ENCODE measurements around the gene MARCHF10.
"Not testable (repeated sequence)": the region's sequence is repeated elsewhere in the genome, so short reads cannot be mapped to it uniquely, and the experiment has no call there.

The MARCHF10 gene

DNA sequence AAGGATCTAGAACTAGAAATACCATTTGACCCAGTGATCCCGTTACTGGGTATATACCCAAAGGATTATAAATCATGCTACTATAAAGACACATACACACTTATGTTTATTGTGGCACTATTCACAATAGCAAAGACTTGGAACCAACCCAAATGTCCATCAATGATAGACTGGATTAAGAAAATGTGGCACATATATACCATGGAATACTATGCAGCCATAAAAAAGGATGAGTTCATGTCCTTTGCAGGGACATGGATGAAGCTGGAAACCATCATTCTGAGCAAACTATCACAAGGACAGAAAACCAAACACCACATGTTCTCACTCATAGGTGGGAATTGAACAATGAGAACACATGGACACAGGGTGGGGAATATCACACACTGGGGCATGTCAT, 22.1 kb downstream of the MARCHF10 start:
- not testable (repeated sequence) for DNase-seq

DNA sequence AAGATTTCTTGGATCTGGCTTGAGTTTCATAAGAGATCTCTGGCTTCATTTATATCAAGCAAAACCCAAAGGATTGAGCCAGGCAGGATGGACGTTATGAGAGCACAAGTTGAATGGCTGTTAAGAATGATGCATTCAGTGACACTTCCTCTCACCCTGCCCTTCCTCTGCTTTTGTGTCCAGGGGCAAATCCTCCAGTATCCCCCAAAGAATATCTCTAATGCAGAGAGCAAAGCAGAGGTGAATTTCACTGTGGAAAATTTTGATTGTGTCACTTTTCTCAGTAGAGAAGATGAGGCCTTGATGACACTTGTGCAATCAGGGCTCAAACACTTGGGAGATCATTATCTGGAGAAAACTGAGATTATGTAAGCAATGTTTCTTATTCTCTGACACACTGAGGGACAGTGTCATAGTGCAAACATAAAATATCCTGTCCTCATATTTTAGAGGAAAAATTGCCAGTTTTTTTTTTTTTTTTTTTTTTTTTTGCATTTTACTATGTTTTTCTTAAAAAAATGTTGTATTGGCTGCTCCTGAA, 25.3 kb downstream of the MARCHF10 start:
- DNase-seq = no peak

DNA sequence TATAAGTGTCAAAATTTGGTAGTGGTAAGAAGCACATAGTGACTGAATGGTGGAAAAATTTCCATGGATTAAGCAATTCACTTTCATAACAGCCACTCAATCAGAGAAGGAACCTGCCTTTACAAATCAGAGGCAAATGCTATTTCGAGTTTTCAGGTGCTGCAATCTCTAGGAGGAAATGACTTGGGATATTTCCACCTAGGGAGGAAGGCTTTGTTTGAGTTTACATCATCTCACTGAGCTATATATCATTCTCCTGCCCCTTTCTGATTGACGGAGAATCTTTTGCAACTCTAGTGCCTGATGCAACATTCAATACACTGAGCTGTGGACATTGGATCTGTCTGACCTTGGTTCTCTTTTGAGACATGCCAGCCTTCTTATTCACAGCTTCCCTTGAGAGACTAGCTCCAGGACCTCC, 26.3 kb downstream of the MARCHF10 start:
- DNase-seq = no peak

DNA sequence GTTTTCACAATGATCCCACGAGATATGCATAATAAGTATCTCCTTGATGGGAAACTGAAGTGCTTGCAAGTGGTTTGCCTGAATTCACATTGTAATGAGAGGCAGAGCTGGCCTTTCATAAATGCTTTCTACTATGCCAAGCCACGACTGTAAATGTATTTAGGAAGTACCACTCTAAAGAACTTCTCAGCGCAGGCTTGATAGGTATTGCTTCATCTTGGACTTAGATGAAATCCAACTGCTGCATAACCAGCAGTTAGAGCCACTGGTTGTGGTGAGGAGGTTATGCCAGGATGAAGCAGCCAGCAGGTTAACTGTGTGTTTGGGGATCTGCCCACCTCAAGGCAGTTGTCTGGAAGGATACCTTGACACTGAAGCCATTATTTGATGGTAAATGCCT, 26.8 kb downstream of the MARCHF10 start:
- no peak for DNase-seq

DNA sequence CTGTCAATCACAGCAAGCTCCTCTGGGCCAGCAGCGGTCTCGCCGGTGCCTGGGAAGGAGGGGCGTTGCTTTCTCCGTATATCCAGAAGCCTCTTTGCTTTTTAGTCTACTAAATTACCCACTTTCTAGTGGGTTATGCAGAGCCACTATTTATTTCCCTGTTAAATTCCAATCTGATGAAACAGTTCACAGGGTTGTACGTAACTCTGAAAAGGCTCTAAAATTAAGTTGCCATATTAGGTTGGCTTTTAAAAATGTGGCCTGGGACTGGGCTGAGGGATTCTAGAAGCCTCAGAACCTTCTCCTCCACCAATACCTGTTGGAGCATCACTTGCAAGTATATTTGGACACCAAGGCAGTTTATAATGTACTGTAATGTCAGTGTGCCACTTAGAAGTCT, 27.2 kb downstream of the MARCHF10 start:
- no peak for DNase-seq

DNA sequence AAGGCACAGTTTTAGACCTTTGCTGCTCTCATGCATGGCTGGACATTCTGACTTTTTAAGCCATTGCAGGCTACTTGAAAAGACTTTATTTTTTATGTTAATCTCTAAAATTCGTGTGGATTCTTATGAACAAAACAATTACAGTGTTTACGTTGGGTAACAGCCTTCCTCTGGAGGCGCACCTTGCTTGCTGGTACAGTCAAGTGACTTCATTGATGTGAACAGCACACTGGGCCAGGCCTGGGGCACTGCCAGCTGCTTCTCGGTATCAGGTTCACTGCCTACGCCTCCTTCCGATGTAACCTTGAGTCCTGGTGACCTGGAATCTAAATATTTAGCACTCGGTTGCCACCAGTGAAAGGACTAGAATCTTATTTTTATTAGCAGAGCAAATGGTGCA, 27.8 kb downstream of the MARCHF10 start:
- DNase-seq = no peak

DNA sequence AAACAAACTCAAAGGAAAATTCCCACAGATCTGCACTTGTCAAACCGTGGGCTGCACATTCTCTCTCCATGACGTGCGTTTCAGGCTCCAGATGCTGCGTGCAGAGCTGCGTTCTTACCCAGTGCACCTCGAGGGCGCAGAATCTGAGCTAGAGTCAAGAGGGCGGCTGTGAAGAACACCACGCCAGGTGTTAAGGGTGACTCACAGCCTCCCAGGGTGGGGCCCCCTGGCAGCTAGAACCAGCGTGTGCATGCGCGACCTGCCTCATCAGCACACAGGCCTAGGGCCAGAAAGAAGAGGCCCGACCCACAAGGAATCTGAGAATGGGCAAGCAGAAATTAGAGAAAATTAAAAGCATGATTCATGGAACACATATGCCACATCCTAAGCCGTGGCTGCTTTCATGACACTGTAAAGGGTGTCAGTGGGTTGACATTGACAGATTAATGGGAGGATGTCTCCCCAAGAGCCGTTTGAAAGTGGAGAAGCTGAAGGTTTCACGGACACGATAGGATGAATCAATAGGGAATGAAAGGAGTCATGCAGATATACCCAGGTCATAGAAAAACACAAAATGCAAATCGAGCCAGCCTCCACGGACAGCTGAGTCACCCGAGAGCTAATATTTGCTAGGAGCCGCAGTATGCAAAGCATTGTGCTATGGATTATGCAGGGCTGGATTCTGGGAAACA, 29.0 kb downstream of the MARCHF10 start:
- no peak for DNase-seq

DNA sequence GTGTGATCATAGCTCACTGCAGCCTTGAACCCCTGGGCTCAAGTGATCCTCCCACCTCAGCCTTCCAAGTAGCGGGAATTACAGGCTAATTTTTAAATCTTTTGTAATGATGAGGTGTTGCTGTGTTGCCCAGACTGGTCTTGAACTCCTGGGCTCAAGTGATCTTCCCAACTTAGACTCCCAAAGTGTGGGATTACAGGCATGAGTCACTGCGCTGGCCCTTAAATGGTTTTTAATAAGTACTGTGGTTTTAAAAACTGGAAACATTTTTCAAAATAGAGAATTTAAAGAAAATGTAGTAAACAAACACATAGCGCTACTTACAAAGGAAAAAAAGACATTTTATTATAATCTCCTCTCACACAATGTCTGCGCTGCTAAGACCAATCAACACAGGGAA, 32.2 kb downstream of the MARCHF10 start:
- no peak for DNase-seq

DNA sequence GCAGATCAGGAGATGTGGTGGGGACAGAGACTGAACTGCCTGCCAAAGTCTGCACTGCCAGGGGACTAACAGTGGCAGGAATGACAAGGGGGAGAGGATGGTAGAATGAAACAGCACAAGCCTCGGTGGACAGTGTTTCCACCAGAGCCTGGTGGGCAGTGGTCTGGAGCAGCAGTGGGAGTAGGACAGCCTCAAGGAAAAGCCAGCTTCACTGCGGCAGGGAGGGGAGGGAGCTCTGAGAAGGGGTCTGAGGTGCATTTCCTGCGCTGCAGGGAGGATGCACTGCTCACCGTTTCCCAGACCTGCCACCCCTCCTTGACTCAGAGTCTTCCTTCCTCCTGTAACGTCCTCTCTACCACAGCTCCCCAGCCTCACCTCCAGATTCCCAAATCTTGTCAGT, 33.8 kb downstream of the MARCHF10 start:
- DNase-seq = no peak

DNA sequence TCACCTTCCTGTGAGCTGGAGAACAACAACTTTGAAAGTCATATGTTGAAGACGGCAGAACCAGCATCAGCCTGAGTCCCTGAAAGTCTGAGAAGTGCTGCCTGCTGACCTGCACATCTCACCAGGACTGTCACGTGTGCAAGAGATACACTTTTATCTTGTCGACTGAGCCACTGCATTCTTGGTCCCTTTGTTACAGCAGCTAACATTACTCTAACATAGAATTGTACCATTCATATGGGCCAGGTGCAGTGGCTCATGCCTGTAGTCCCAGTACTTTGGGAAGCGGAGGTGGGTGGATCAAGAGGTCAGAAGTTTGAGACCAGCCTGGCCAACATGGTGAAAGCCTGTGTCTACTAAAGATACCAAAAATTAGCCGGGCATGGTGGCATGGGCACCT, 40.1 kb downstream of the MARCHF10 start:
- no peak for DNase-seq

DNA sequence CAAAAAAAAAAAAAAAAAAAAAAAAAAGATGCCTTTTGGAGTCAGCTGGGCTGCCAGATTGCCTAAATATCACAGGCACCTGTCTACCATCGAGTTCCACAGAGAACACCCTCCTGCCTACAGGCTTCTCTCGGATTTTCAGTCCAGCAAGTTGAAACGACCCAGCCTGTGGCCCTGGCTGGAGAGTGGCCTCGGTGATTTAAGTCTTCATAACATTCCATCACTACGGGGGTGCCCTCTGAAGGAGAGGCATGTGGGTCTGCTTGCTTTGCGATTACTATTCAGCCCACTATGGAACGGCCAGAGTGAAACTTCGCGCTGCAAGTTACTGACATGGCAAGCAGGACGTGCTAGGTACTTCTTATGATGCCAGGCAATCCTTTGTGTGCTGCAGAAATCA, 42.8 kb downstream of the MARCHF10 start:
- DNase-seq = no peak

DNA sequence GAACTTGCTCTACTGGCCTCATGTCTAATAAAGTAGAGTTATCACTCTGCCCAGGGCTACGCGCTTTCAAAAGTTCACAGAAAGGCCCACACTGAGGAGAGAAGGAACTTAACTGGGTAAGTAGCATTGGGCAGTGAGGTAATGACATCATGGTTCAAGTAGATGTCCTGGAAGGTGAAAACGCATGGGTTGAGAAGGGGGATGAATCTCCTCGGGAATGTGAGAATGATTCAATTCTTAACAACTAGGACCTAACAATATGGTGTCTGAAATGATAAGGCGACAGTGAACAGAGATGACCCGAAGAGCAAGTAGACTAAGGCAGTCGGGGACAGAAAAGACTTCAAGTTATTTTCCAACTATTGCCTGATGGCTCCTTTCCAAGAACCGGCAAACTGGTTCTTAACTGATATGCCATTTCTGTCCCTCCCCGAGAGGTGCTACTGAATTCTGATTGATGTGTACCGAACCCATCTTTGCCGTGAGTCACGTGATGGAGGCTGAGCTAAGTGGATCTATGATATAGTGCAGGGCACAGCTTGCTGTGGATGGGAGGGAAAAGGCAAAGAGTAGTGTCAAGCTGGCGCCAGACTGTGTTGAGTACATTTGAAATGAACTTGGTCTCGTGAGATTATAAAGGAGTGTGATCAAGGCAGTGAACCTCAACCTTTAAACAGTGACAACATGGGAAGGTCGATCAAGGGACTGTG, 44.1 kb downstream of the MARCHF10 start:
- no peak for DNase-seq

DNA sequence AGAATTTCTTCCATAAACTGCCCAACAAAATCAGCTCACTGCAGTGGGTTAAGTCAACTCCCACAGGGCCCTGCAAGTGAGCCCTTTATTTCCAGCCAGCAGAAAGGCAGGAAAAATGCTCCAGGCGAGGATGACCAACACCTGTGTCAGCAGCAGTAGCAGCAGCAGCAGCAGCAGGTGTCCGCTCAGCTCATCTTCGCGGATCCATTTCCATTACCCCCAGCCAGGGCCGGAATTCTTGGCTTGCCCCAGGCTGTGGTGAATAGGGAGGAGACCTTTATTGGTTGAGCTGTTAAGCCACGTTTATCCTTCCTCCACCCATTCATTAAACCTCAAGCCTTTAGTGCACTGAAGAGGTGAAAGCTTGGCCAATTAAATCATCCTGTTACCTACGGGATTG, 46.2 kb downstream of the MARCHF10 start:
- no peak for DNase-seq

DNA sequence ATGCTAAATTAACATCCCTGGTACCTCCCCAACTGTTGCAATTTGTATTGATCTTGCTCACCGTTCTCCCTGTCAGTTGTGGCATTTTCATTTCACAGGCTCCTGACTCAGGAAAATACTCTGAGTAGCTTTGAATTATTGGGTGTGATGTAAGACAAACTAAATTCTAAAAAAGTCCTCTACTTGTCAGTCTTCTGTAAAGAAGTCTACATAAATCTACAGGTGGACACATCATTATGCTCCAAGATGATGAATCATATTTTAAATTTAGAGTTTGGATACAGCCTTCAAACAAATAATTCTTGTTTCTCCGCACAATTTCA, 47.2 kb downstream of the MARCHF10 start:
- DNase-seq = no peak

DNA sequence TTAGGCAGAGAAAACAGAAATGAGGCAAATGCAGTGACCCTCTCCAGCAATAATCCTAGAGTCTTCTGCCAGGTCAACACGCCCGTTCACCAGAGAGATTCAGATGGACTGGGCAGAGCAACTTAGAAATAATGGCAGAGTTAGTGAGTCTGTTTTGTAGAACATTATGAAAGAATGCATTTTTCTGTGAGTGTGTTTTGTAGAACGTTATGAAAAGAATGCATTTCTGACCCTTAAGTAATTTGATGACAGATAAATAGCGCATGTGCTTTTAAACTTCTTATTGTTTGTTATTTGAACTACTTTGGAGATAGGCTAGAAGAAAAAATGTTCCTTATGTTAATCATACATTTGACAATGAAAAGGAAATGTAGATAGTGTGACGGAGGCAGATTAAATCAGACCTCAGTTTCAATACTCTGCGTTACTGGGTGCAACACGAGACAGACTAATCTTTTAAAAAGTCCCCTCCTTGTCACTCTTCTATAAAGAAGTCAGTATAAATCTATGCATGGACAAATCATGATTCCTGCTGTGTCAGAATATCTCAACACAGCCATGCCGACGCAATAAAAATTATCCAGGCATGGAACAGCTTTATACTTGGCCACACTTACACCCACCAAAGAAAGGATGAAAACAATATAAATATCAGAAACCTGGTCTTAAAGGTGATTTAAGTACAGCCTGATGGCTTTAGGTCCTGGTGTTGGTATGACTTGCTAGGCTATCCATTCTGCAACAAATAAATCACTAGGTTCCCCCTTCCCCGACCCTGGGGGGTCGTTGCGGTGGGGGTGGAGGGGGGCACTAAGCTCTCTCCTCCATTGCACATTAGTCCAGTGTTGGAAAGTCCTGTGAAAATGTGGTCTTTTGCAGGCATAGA, 47.8 kb downstream of the MARCHF10 start:
- no peak for DNase-seq

DNA sequence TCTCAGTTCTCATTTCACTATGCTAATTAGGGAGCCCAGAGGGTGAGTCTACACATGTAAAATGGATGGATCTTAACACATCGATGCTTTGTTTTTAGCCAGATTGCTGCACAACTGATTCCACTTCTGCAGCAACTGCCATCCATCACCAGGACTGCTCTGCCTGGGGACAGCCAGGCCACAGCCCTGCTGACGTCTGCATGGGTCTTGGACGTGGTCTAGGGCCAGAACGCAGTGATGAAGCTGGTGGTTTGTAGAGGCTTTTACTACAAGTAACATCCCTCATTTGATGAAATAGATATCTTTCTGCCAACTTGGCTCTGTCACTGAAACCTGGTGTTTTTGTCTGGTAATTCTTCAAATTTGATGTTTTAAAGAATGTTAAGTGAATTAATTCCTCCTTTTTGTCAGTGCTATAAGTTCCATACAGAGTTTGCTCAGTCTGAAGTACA, 50.6 kb downstream of the MARCHF10 start:
- no peak for DNase-seq

DNA sequence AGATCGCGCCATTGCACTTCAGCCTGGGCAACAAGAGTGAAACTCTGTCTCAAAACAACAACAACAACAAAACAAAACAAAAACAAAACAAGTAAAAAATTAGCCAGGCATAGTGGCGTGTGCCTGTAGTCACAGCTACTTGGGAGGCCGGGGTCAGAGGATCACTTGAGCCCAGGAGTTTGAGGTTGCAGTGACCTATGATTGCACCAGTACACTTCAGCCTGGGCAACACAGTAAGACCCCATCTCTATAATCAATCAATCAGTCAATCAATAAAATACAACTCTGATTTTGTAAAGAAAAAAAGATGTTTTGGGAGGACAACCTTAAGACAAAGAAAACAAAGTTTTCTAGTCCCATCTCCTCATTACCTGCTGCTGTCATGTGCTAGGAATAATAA, 51.9 kb downstream of the MARCHF10 start:
- DNase-seq = no peak

DNA sequence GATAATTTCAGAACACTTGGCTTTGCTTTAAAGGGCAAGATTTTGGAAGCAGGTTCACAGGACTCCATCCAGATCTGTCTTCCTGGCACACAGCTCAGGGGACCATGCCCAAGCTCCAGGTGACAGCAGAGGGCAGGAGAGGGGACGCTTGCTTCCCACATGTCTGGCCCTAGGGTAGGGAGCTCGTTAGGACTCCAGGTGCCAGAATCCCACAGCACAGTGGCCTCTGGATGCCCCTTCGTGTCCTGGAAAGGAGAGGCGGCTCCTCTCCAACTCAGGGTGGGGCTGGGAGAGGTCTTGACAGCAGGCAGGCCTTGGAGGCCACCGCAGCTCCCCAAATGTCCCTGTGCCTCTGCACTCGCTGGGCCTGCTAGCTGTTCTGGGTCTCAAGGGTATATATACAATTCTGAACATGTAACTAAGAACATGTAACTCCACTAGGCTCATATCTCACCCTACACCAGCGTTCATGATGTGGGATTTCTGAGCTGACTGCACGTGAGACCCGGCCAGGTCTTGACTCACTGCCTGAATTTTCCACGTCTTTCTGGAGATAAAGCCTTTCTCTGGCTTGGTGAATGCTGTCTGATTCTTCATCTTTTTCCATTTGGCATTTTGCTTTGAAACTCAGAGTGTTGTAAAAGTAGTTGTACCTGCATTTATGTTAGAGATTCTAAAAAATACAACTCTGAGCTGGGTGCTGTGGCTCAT, 52.8 kb downstream of the MARCHF10 start:
- no peak for DNase-seq

DNA sequence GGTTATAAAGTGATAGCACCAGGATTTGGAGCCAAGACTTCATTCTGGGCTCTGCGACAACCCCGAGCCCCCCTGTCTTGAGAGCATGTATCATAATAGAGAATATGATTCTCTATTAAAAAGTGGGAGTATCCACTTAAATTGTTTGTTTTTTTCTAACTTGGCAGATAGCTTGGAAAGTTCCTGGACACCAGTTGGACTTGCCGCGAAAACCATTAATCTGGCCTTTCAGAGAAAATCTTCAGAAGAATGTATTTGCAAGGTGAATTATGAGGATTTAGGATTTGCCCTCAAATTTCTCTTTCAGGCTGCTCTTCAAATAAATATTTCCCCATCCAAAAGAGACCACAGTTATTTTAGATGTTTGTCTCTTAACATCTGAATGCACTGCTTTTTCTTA, 53.5 kb downstream of the MARCHF10 start:
- DNase-seq = no peak

DNA sequence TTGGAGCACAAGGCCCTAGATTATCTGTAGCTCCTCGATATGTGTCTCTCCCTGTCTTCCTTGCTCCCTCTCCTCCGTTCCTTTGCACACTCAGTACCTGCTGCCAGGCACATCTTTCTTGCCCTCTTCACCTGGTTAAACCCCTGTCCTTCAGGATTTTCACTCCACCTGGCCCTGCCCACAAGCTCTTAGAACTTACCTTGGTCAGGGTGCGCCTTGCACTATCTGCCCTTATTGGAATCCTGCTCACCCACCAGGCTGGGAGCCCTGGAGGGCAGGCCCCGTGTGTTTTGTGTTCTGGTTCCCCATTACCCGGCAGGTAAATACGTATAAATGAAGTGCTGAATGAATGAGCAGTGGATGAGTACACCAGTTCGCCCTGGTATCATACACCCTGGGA, 54.6 kb downstream of the MARCHF10 start:
- no peak for DNase-seq

DNA sequence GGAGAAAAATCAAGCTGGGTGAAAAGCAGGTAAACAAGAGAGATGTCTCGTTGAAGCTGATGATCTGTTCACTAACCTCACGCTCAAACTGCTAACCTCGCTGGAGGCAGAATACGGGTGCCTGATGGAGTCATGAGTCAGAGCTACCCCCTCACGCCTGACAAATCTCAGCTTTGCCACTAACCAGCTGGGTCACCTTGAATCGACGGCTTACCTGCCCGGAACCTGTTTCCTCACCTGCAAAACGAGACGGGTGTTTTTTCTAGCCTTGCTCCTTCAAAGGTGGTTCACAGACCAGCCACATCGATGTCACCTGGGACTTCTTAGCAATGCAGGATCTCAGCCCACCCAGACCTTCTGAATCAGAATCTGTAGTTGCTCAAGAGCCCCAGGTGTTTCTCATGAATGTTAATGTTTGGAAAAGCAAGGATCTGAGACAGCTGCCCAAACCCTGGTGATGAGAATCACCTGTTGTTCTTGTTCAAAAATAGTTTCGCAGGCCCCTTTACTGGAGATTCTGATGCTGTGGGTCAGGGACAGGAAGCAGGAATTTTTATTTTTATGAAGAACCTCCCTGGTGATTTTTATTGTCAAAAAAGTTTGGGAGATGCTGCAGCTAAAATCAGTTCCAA, 56.9 kb downstream of the MARCHF10 start:
- no peak for DNase-seq

DNA sequence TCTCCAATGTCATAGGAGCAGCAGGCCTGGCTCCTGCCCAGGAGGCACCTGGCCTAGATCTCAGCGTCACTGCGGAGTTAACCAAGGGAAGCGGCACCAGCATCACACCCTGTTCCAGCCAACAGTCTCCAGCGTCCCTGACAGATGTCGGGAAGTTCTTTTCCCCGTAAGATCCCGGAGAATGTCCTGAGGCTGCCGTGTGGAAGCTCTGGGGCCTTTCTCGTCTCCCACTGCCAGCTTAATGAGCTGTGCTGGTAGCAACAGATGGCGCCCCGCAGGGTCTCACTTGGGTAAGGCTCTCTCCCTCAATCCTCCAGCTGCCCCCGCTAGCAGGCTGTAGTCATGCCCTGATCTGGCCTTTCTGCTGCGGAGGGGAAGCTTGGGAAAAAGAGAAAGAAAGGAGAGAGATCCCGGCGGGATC, 57.5 kb downstream of the MARCHF10 start:
- no peak for DNase-seq

Measured in stimulated activated CD4-positive, alpha-beta T cell treated with anti-CD3 and anti-CD28 coated beads, Interleukin-12 subunit alpha, Interleukin-12 subunit beta, amount 100 ng/mL, for 4 hours (primary cell).